Measurements from ENCODE around the gene MYO1C. TPM values are rescaled to one million over a fixed set of nuclear protein-coding genes. Genes with fewer than 3 reads are reported as not detected.

MYO1C gene
- total and polyA plus RNA-seq, 12 donors = 11.6 to 103 (median 71.3) TPM

DNA sequence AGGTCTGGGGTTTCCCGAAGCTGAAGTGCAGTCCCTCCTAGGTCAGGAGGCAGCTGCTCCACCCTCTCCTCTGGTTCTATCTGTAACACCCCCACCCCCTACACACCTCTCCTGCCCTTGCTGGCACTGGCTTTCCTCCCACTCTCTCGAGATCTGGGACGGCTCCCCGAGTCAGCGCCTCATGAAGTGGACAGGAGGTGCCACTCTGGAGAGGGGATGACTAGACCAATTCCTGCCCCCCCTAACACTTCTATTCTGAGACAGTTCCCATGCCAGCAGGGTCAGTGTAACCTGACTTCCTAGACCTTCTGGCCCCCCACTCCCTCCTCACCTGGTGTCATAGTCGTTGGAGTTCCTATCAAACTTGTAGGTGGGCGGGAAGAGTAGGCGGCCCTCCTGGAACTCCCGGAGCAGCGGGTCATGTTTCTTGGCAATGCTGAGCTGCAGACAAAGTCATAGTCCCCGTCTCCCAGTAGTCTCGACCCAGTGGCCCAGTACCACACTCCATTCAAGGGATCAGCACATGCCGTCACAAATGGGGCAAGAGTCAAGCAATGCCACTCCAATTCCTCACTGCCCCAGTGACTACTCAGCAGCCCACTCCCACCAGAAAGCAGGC is 14.3 kb upstream of the MYO1C start:
- Histone ChIP-seq H3K4me3 (no peak overlapping the region), H3K36me3 (replicated peaks in 1 of 2) (peaks cover 0 to 22% of the 10 kb centered on the region in 2 donors), H3K9me3 (replicated peaks in 1 of 3) (no peaks in the 10 kb centered on the region), H3K4me1 (replicated peaks in 1 of 2) (peaks cover 0 to 14% of the 10 kb centered on the region in 2 donors), H3K27ac (no peak overlapping the region), H3K27me3 (no peaks in the 10 kb centered on the region)
- intact Hi-C loops (cut with DNase I) = no loop called here
- TF ChIP-seq, protein P1, sequence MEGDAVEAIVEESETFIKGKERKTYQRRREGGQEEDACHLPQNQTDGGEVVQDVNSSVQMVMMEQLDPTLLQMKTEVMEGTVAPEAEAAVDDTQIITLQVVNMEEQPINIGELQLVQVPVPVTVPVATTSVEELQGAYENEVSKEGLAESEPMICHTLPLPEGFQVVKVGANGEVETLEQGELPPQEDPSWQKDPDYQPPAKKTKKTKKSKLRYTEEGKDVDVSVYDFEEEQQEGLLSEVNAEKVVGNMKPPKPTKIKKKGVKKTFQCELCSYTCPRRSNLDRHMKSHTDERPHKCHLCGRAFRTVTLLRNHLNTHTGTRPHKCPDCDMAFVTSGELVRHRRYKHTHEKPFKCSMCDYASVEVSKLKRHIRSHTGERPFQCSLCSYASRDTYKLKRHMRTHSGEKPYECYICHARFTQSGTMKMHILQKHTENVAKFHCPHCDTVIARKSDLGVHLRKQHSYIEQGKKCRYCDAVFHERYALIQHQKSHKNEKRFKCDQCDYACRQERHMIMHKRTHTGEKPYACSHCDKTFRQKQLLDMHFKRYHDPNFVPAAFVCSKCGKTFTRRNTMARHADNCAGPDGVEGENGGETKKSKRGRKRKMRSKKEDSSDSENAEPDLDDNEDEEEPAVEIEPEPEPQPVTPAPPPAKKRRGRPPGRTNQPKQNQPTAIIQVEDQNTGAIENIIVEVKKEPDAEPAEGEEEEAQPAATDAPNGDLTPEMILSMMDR (IDR thresholded peaks at IDR 0.05) = no peak
- TF ChIP-seq POLR2A (IDR thresholded peaks at IDR 0.05) = no peak
- WGBS, 4 donors = 92 to 94% (median 93%) methylated on average over 10 to 13 of the region's 13 CpGs
- no peak for DNase-seq

DNA sequence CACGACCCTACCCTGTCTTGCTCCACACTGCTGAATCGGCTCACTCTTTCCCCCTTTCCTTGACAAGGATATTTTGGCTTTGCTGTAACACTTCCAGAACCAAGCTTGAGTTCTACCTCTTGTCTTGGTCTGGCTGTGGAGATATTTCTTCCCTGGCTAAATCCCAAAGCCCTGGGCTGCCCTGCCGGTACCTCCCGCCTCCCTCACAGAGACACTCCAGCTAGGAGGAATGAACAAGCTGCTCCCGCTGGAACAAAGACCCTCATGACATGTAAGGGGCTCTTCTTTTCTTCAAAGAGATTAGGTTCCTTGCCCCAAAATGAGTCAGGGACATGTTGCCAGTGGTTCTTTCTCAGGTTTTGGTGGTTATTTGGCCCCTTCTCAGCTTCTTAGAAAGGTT is 13.1 kb upstream of the MYO1C start:
- no peak for TF ChIP-seq POLR2A (IDR thresholded peaks at IDR 0.05)
- TF ChIP-seq, protein P1 (IDR thresholded peaks at IDR 0.05) = no peak
- H3K4me3 ChIP-seq = no peak overlapping the region
- DNase-seq = no peak
- intact Hi-C loops (cut with DNase I) = no loop called here
- peaks cover 0 to 2% of the 10 kb centered on the region in 2 donors for H3K4me1 ChIP-seq (replicated peaks in 1 of 2)
- H3K27me3 ChIP-seq = no peaks in the 10 kb centered on the region
- H3K27ac ChIP-seq = no peak overlapping the region
- H3K9me3 ChIP-seq (replicated peaks in 1 of 3) = no peaks in the 10 kb centered on the region
- peaks cover 0 to 22% of the 10 kb centered on the region in 2 donors for H3K36me3 ChIP-seq (replicated peaks in 1 of 2)
- WGBS, 4 donors = 84 to 92% (median 87%) methylated on average over 5 of the region's 5 CpGs

DNA sequence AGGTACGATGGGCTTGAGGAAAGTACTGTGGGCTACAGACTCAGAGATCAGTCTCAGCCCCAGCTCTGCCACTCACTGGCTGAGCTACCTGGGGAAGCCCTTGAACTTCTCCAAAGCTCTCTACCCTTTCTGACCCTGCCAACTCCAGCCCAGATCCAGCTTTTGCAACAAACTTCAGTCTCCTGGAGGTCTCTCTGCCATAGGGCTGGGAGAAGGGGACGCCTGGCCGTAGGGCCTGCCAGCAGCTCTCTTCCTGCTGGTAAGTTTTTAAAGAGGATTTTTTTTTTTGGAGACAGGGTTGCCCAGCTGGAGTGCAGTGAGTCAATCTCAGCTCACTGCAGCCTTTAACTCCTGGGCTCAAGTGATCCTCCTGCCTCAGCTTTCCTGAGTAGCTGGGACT is 12.4 kb upstream of the MYO1C start:
- H3K4me3 ChIP-seq = no peak overlapping the region
- no peaks in the 10 kb centered on the region for H3K27me3 ChIP-seq
- H3K27ac ChIP-seq = no peak overlapping the region
- TF ChIP-seq, protein P1 (IDR thresholded peaks at IDR 0.05) = no peak
- no peak for TF ChIP-seq POLR2A (IDR thresholded peaks at IDR 0.05)
- no peak for DNase-seq
- intact Hi-C loops (cut with DNase I) = no loop called here
- no peaks in the 10 kb centered on the region for H3K9me3 ChIP-seq (replicated peaks in 1 of 3)
- WGBS, 4 donors = 76 to 94% (median 81%) methylated on average over 3 of the region's 3 CpGs
- no peaks in the 10 kb centered on the region for H3K4me1 ChIP-seq (replicated peaks in 1 of 2)
- H3K36me3 ChIP-seq (replicated peaks in 1 of 2) = peaks cover 0 to 22% of the 10 kb centered on the region in 2 donors

DNA sequence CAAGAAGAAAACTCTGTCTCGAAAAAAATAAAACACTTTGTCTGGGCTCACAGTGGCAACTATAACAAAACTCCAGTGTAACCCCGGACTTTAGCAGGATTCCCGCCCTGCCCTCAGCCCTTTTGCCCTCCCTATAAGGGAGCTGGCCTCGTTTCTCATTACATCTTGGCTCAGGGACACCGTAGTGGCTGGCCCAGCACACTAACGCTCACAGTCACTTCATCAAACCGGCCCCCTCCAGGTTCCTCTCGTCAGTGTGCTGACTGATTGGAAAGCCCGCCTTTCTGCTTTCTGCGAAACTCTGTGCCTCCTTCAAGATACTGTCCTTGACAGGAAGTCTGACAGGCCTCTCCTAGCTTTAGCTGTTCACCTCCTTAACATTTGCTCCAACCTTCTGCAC is 11.2 kb upstream of the MYO1C start:
- Histone ChIP-seq H3K27me3 (no peaks in the 10 kb centered on the region), H3K4me1 (replicated peaks in 1 of 2) (no peaks in the 10 kb centered on the region), H3K36me3 (replicated peaks in 1 of 2) (peaks cover 0 to 22% of the 10 kb centered on the region in 2 donors), H3K27ac (no peak overlapping the region), H3K9me3 (replicated peaks in 1 of 3) (no peaks in the 10 kb centered on the region), H3K4me3 (no peak overlapping the region)
- intact Hi-C loops (cut with DNase I) = no loop called here
- no peak for DNase-seq
- WGBS, 4 donors = 79 to 88% (median 85%) methylated on average over 10 of the region's 10 CpGs
- no peak for TF ChIP-seq POLR2A (IDR thresholded peaks at IDR 0.05)
- TF ChIP-seq, protein P1 (IDR thresholded peaks at IDR 0.05) = no peak
